H1 (cell line): ENCODE measurements around the gene FHIT. TPM values are rescaled to one million over a fixed set of nuclear protein-coding genes. Genes with fewer than 3 reads are reported as not detected.
A peak's percentile ranks its signal among the peaks of the same experiment; 100 is the strongest.

Experiments
- CTCF ChIA-PET: fragments of 300-600 bp; sonication (Branson Sonifier 250); formaldehyde crosslinking; loops from one replicate; lab custom pipeline; 2021; ENCODE audit not compliant: partially characterized antibody; lab: Charles Lee
- POLR2A ChIA-PET: fragments of 300-600 bp; sonication (Branson Sonifier 250); formaldehyde crosslinking; loops from one replicate; lab custom pipeline; 2021; ENCODE audit warnings: inconsistent platforms; ENCODE audit not compliant: partially characterized antibody; lab: Charles Lee
- DNase-seq, 2 experiments: peaks; one replicate each; pipeline versions ENCODE4 v3.0.0 to v3.0.0-alpha.2; 2010 to 2022; ENCODE audit warnings: low spot score in 2 of 2, low read depth in 1 of 2, mixed read lengths in 1 of 2
- FAIRE-seq: peaks from 2 replicates; lab custom pipeline; 2011; peaks lifted over from hg19 to GRCh38; lab: Jason Lieb, UNC
- H2AFZ ChIP-seq: 2 replicates; pipeline ENCODE4 v1.8.1; 2012; ENCODE audit warnings: low read length, inconsistent platforms
- H2AK5ac ChIP-seq: 2 replicates; pipeline ENCODE4 v1.6.1; 2013; ENCODE audit warnings: low read depth, low read length
- H2BK120ac ChIP-seq: replicated peaks from 2 replicates; pipeline ENCODE3; 2013; ENCODE audit warnings: low read depth, low read length, inconsistent platforms
- H2BK12ac ChIP-seq: 2 replicates; pipeline ENCODE4 v1.6.1; 2013; ENCODE audit warnings: low read depth, low read length
- H2BK15ac ChIP-seq: 2 replicates; pipeline ENCODE4 v1.6.1; 2013; ENCODE audit warnings: low read length
- H2BK20ac ChIP-seq: 2 replicates; pipeline ENCODE4 v1.6.1; 2013; ENCODE audit warnings: low read length
- H2BK5ac ChIP-seq: 2 replicates; pipeline ENCODE4 v1.6.1; 2013; ENCODE audit warnings: low read depth, low read length
- H3K14ac ChIP-seq: 2 replicates; pipeline ENCODE4 v1.6.1; 2013; ENCODE audit warnings: inconsistent platforms; ENCODE audit not compliant: insufficient read length
- H3K18ac ChIP-seq: 2 replicates; pipeline ENCODE4 v1.6.1; 2013; ENCODE audit warnings: low read length; ENCODE audit errors: extremely low read depth
- H3K23ac ChIP-seq: 2 replicates; pipeline ENCODE4 v1.6.1; 2013; ENCODE audit warnings: inconsistent platforms; ENCODE audit not compliant: insufficient read length
- H3K23me2 ChIP-seq: 2 replicates; pipeline ENCODE4 v1.6.1; 2013; ENCODE audit warnings: low read depth, low read length
- H3K27ac ChIP-seq: 2 replicates; pipeline ENCODE4 v1.6.1; 2011; ENCODE audit warnings: low read depth, low read length, inconsistent platforms
- H3K27me3 ChIP-seq, 4 experiments: replicated peaks in 1 of 4; 1 replicate in 1 of 4; 2 replicates in 3 of 4; pipeline versions ENCODE4 v1.6.1 to v1.8.1; 2011 to 2013; ENCODE audit warnings: low read length in 3 of 4, mild to moderate bottlenecking in 3 of 4, inconsistent platforms in 2 of 4, mixed read lengths in 2 of 4, moderate library complexity in 1 of 4; ENCODE audit not compliant: control insufficient read depth in 3 of 4, insufficient read depth in 3 of 4; ENCODE audit errors: extremely low read depth in 1 of 4
- H3K36me3 ChIP-seq, 4 experiments: 2 replicates each; pipeline versions ENCODE4 v1.6.1 to v1.8.1; 2011 to 2013; ENCODE audit warnings: mild to moderate bottlenecking in 4 of 4, low read length in 3 of 4, moderate library complexity in 2 of 4, control low read depth in 1 of 4, inconsistent platforms in 1 of 4; ENCODE audit not compliant: insufficient read depth in 4 of 4, control insufficient read depth in 2 of 4
- H3K4ac ChIP-seq: replicated peaks from 2 replicates; pipeline ENCODE3; 2013; ENCODE audit warnings: low read length, low read depth, mixed read lengths, inconsistent platforms; ENCODE audit not compliant: insufficient read length
- H3K4me1 ChIP-seq, 4 experiments: replicated peaks in 1 of 4; 1 replicate in 1 of 4; 2 replicates in 3 of 4; pipeline versions ENCODE4 v1.6.1 to v1.8.1; 2011 to 2013; ENCODE audit warnings: low read length in 3 of 4, inconsistent platforms in 2 of 4, mixed read lengths in 1 of 4; ENCODE audit not compliant: insufficient read depth in 4 of 4, control insufficient read depth in 3 of 4
- H3K4me2 ChIP-seq, 2 experiments: 2 replicates each; pipeline versions ENCODE4 v1.6.1 to v1.8.1; 2011 to 2013; ENCODE audit warnings: low read depth in 2 of 2, low read length in 2 of 2, control low read depth in 1 of 2, inconsistent platforms in 1 of 2, mild to moderate bottlenecking in 1 of 2; ENCODE audit not compliant: insufficient read depth in 1 of 2
- H3K4me3 ChIP-seq, 4 experiments: fragments of 200-600, 300-600 bp in 1 of 4; sonication (generic), shearing (Covaris generic), sonication (Bioruptor Twin) in 1 of 4; 2 replicates each; pipeline versions ENCODE4 v1.5.1 to v1.8.1; 2011 to 2016; ENCODE audit warnings: low read length in 4 of 4, low read depth in 3 of 4, control low read depth in 2 of 4, inconsistent platforms in 2 of 4, mild to moderate bottlenecking in 2 of 4, mixed read lengths in 1 of 4, moderate library complexity in 1 of 4; ENCODE audit not compliant: insufficient read depth in 2 of 4; ENCODE audit errors: extremely low read depth in 1 of 4
- H3K56ac ChIP-seq: replicated peaks from 2 replicates; pipeline ENCODE3; 2013; ENCODE audit warnings: low read depth, mild to moderate bottlenecking, mixed read lengths, low read length, inconsistent platforms; ENCODE audit not compliant: insufficient read length
- H3K79me1 ChIP-seq: 2 replicates; pipeline ENCODE4 v1.6.1; 2013; ENCODE audit warnings: low read depth, low read length, control low read depth
- H3K79me2 ChIP-seq, 2 experiments: 2 replicates each; pipeline versions ENCODE4 v1.6.1 to v1.8.1; 2012 to 2013; ENCODE audit warnings: low read length in 2 of 2, mild to moderate bottlenecking in 2 of 2, inconsistent platforms in 1 of 2; ENCODE audit not compliant: insufficient read depth in 2 of 2, control insufficient read depth in 1 of 2
- H3K9ac ChIP-seq, 4 experiments: replicated peaks in 1 of 4; 1 replicate in 1 of 4; 2 replicates in 3 of 4; pipeline versions ENCODE4 v1.6.1 to v1.8.1; 2011 to 2013; ENCODE audit warnings: low read depth in 3 of 4, low read length in 3 of 4, control low read depth in 2 of 4, mild to moderate bottlenecking in 2 of 4, moderate library complexity in 2 of 4, inconsistent platforms in 1 of 4; ENCODE audit errors: extremely low read depth in 1 of 4
- H3K9me3 ChIP-seq, 2 experiments: 2 replicates each; pipeline versions ENCODE4 v1.6.1 to v1.8.1; 2012 to 2013; ENCODE audit warnings: mild to moderate bottlenecking in 2 of 2, moderate library complexity in 2 of 2, control low read depth in 1 of 2, inconsistent platforms in 1 of 2, low read depth in 1 of 2, low read length in 1 of 2, mixed read lengths in 1 of 2; ENCODE audit not compliant: insufficient read depth in 2 of 2
- H4K20me1 ChIP-seq, 2 experiments: replicated peaks in 1 of 2; 2 replicates each; pipeline versions ENCODE3 to v1.8.1; 2011 to 2013; ENCODE audit warnings: inconsistent platforms in 2 of 2, low read length in 2 of 2, mild to moderate bottlenecking in 1 of 2; ENCODE audit not compliant: insufficient read depth in 2 of 2, control insufficient read depth in 1 of 2
- H4K5ac ChIP-seq: 2 replicates; pipeline ENCODE4 v1.6.1; 2013; ENCODE audit warnings: low read length, low read depth, mixed read lengths, inconsistent platforms; ENCODE audit not compliant: insufficient read length
- H4K8ac ChIP-seq: 2 replicates; pipeline ENCODE4 v1.8.0; 2013; ENCODE audit warnings: mild to moderate bottlenecking, moderate library complexity, low read length, inconsistent platforms; ENCODE audit not compliant: insufficient read depth; ENCODE audit errors: extremely low read depth
- H4K91ac ChIP-seq: replicated peaks from 2 replicates; pipeline ENCODE3; 2013; ENCODE audit warnings: low read length, mixed read lengths, inconsistent platforms; ENCODE audit not compliant: insufficient read length
- CBX5 ChIP-seq: fragments of 300-800, 300-1000 bp; sonication (generic); IDR thresholded peaks from 2 replicates; pipeline ENCODE4 v1.7.1; 2016; ENCODE audit warnings: antibody characterized with exemption, low read length, low read depth
- TAF1 ChIP-seq: IDR thresholded peaks from 2 replicates; pipeline ENCODE4 v1.6.1; 2011; ENCODE audit warnings: mild to moderate bottlenecking, low read depth, low read length
- TBP ChIP-seq: IDR thresholded peaks from 2 replicates; pipeline ENCODE4 v1.6.1; 2011; ENCODE audit warnings: low read depth, low read length, improper control_type of control experiment
- TCF12 ChIP-seq: IDR thresholded peaks from 2 replicates; pipeline ENCODE4 v1.6.1; 2011; ENCODE audit warnings: low read depth, mild to moderate bottlenecking, low read length
- TEAD4 ChIP-seq: IDR thresholded peaks from 2 replicates; pipeline ENCODE4 v1.6.1; 2012; ENCODE audit warnings: low read depth, low read length, inconsistent platforms, mixed read lengths
- whole genome bisulfite sequencing, 2 experiments: shearing (Covaris generic) in 1 of 2; methylation state at CpG; one replicate each; pipeline versions ENCODE4 v1.1.6 to v1.1.7; 2013 to 2015; ENCODE audit warnings: low lambda C conversion rate in 2 of 2, mixed read lengths in 2 of 2, inconsistent platforms in 1 of 2, low coverage in 1 of 2, missing lambda C conversion rate in 1 of 2; ENCODE audit not compliant: insufficient replicate concordance in 2 of 2, insufficient coverage in 1 of 2, insufficient read length in 1 of 2; ENCODE audit errors: extremely low coverage in 1 of 2, missing lambda C conversion rate in 1 of 2; 5-methylcytosine and 5-hydroxymethylcytosine counted together
- polyA plus RNA-seq, 7 experiments: library from polyadenylated mRNA; depleted of rRNA in 3 of 7; stranded (reverse) in 5 of 7; unstranded in 2 of 7; fragments of >200 nt in 5 of 7; fragments of 200-250 nt in 2 of 7; gene quantifications; 1 replicate in 5 of 7; 2 replicates in 1 of 7; 4 replicates in 1 of 7; pipeline versions ENCODE4 v1.2.1 to v1.2.3, GENCODE V29; 2011 to 2013; ENCODE audit warnings: missing spikeins in 2 of 7, mixed read lengths in 2 of 7
- total RNA-seq: library from RNA; stranded (reverse); fragmentation: NEBNext Ultra II Directional; extraction: Animal tissue kit (Norgen Biotek cat#: 25700); gene quantifications from 2 replicates; pipeline ENCODE4 v1.2.1, GENCODE V29; 2021
- TF ChIP-seq, protein P1 (sequence below), 3 experiments: IDR thresholded peaks; 1 replicate in 2 of 3; 2 replicates in 1 of 3; pipeline versions ENCODE4 v1.5.1 to v1.6.1; 2011; ENCODE audit warnings: low read length in 3 of 3, mild to moderate bottlenecking in 3 of 3, inconsistent platforms in 2 of 3, low read depth in 1 of 3, moderate library complexity in 1 of 3; ENCODE audit not compliant: insufficient read depth in 1 of 3; ENCODE audit errors: control extremely low read depth in 1 of 3
- TF ChIP-seq, protein P2 (sequence below): IDR thresholded peaks from 2 replicates; pipeline ENCODE4 v1.6.1; 2012; ENCODE audit warnings: low read length, inconsistent platforms
- TF ChIP-seq, protein P3 (sequence below): IDR thresholded peaks from 2 replicates; pipeline ENCODE4 v1.6.1; 2011; ENCODE audit warnings: low read depth, mild to moderate bottlenecking, low read length; ENCODE audit not compliant: insufficient read depth

Gene FHIT
- total and polyA plus RNA-seq, 2 of the 8 experiments (the other 6 are each of a cell fraction or from before 2014, with no cell fraction given) = 1.2 to 3.2 TPM

DNA sequence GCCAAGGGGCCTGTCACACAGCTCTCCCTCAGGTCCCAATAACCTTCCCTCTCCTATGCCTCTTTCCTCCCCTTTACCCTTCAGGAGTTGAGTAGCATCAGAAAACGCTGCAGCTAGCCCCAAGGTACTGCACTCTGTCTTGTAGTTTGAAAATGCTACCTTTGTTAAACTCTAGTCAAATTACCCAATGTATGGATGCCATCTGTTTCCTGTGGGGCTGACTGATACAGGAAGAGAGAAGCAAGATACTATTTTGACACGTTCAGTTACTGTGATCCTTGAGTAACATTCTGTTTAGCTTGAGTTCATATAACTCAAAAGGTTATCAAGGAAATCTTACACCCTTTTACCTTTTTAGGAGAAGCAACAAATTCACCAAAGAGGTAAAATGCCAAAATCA is 493.1 kb downstream of the FHIT start:
- Histone ChIP-seq H3K9me3 (no peaks in the 10 kb centered on the region), H2BK20ac (peak overlapping the region; percentile 23; the same call in 1 of the 2 replicates), H4K5ac (no peak overlapping the region), H4K91ac (no peak overlapping the region), H3K79me2 (no peaks in the 10 kb centered on the region), H3K4me1 (peaks cover 0 to 3% (median 1%) of the 10 kb centered on the region in 4 experiments; a peak in 4 of 7 replicates), H3K56ac (no peak overlapping the region), H3K18ac (no peak overlapping the region), H2AK5ac (no peak overlapping the region), H2BK12ac (0 out of 2 replicates have a peak overlapping the region, but pooled peaks have one; percentile 7), H4K20me1 (no peaks in the 10 kb centered on the region), H3K27ac (no peak overlapping the region), H3K4me2 (no peak overlapping the region), H3K23ac (no peak overlapping the region), H3K14ac (no peak overlapping the region), H3K9ac (no peak overlapping the region), H4K8ac (no peak overlapping the region), H3K4ac (no peak overlapping the region), H3K4me3 (no peak overlapping the region), H2BK5ac (no peak overlapping the region), H3K79me1 (no peaks in the 10 kb centered on the region), H3K36me3 (no peaks in the 10 kb centered on the region), H2BK15ac (no peak overlapping the region), H2AFZ (no peak overlapping the region), H3K27me3 (no peaks in the 10 kb centered on the region), H3K23me2 (no peaks in the 10 kb centered on the region), H2BK120ac (no peak overlapping the region)
- no peak for DNase-seq
- ChIA-PET POLR2A (no interaction called here), CTCF (interaction anchor here (0.6 to 2.7 kb wide), 5 partner anchors 10 to 1906 kb away, joined by 3 to 17 read pairs (median 3); no protein-coding TSS in a partner anchor)
- no peak for FAIRE-seq
- 92% methylated on average over 2 of the region's 2 CpGs; no CpG with 5 or more reads in 1 of the 2 experiments for WGBS, 2 experiments
- TF ChIP-seq TEAD4 (no peak), TBP (no peak), CBX5 (no peak), TCF12 (no peak), TAF1 (no peak)
- TF ChIP-seq, protein P1, sequence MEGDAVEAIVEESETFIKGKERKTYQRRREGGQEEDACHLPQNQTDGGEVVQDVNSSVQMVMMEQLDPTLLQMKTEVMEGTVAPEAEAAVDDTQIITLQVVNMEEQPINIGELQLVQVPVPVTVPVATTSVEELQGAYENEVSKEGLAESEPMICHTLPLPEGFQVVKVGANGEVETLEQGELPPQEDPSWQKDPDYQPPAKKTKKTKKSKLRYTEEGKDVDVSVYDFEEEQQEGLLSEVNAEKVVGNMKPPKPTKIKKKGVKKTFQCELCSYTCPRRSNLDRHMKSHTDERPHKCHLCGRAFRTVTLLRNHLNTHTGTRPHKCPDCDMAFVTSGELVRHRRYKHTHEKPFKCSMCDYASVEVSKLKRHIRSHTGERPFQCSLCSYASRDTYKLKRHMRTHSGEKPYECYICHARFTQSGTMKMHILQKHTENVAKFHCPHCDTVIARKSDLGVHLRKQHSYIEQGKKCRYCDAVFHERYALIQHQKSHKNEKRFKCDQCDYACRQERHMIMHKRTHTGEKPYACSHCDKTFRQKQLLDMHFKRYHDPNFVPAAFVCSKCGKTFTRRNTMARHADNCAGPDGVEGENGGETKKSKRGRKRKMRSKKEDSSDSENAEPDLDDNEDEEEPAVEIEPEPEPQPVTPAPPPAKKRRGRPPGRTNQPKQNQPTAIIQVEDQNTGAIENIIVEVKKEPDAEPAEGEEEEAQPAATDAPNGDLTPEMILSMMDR (IDR thresholded peaks at IDR 0.05; ENCODE audit: control extremely low read depth in 1 of 3, insufficient read depth in 1 of 3, low read depth in 1 of 3, low read length in 3 of 3) = no peak
- TF ChIP-seq, protein P2, sequence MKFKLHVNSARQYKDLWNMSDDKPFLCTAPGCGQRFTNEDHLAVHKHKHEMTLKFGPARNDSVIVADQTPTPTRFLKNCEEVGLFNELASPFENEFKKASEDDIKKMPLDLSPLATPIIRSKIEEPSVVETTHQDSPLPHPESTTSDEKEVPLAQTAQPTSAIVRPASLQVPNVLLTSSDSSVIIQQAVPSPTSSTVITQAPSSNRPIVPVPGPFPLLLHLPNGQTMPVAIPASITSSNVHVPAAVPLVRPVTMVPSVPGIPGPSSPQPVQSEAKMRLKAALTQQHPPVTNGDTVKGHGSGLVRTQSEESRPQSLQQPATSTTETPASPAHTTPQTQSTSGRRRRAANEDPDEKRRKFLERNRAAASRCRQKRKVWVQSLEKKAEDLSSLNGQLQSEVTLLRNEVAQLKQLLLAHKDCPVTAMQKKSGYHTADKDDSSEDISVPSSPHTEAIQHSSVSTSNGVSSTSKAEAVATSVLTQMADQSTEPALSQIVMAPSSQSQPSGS = no peak
- TF ChIP-seq, protein P3, sequence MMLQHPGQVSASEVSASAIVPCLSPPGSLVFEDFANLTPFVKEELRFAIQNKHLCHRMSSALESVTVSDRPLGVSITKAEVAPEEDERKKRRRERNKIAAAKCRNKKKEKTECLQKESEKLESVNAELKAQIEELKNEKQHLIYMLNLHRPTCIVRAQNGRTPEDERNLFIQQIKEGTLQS = no peak
